Stomach (tissue), 9 donors: Measurements from ENCODE around the gene PKLR. TPM values are rescaled to one million over a fixed set of nuclear protein-coding genes. Genes with fewer than 3 reads are reported as not detected.

ENCODE experiments used
- DNase-seq, 2 donors: peaks; one replicate each; pipeline versions ENCODE4 v3.0.0 to v3.0.0-alpha.2; 2013 to 2019
- H3K27ac ChIP-seq, 5 donors: fragments of 200-600 bp in 4 of 5; sonication (generic) in 4 of 5; one replicate each; pipeline ENCODE4 v1.5.1; 2013 to 2019; ENCODE audit warnings: mild to moderate bottlenecking in 1 of 5, moderate library complexity in 1 of 5
- H3K27me3 ChIP-seq, 3 donors: fragments of 200-600 bp; sonication (generic); one replicate each; pipeline ENCODE4 v1.5.1; 2017 to 2019; ENCODE audit warnings: mixed run types in 1 of 3
- H3K36me3 ChIP-seq, 4 donors: fragments of 200-600 bp; sonication (generic); 1 replicate in 3 of 4; 2 replicates in 1 of 4; pipeline ENCODE4 v1.5.1; 2016 to 2019
- H3K4me1 ChIP-seq, 4 donors: fragments of 200-600 bp; sonication (generic); one replicate each; pipeline ENCODE4 v1.5.1; 2016 to 2019
- H3K4me3 ChIP-seq, 4 donors: fragments of 200-600 bp; sonication (generic) in 3 of 4; one replicate each; pipeline ENCODE4 v1.5.1; 2016 to 2019; ENCODE audit warnings: mild to moderate bottlenecking in 1 of 4
- H3K9me3 ChIP-seq, 4 donors: fragments of 200-600 bp; sonication (generic); one replicate each; pipeline ENCODE4 v1.5.1; 2016 to 2019
- CTCF ChIP-seq, 7 experiments: fragments of 450-650 bp in 4 of 7; fragments of 200-600 bp in 3 of 7; sonication (generic) in 3 of 7; IDR thresholded peaks; one replicate each; pipeline ENCODE4 v1.5.1; 2016 to 2019; ENCODE audit warnings: antibody characterized with exemption in 7 of 7, control low read depth in 2 of 7, mild to moderate bottlenecking in 1 of 7
- EP300 ChIP-seq: sonication (generic); formaldehyde crosslinking; IDR thresholded peaks from one replicate; pipeline ENCODE4 v1.6.1; 2017; ENCODE audit warnings: antibody characterized with exemption
- POLR2A ChIP-seq, 4 donors: fragments of 450-650 bp; IDR thresholded peaks; one replicate each; pipeline ENCODE4 v1.6.1; 2016; ENCODE audit warnings: antibody characterized with exemption in 4 of 4, control low read depth in 2 of 4, mild to moderate bottlenecking in 1 of 4, moderate library complexity in 1 of 4
- POLR2AphosphoS5 ChIP-seq, 3 donors: sonication (generic); formaldehyde crosslinking; IDR thresholded peaks; one replicate each; pipeline ENCODE4 v1.6.1; 2016; ENCODE audit warnings: antibody characterized with exemption in 3 of 3
- WGBS, 5 donors: extraction: QIAGEN DNeasy Blood & Tissue Kit in 3 of 5; methylation state at CpG; one replicate each; pipeline versions ENCODE4 v1.1.5 to v1.1.7; 2013 to 2018; 5-methylcytosine and 5-hydroxymethylcytosine counted together
- intact Hi-C: fragments of 100-400 bp; cut with DNase I; formaldehyde crosslinking; loops from one replicate; pipeline ENCODE4 v1.15.1; 2023; ENCODE audit warnings: low total_unique reads
- polyA plus RNA-seq, 3 donors: library from polyadenylated mRNA; stranded (reverse); fragments of 200-250 nt; gene quantifications; one replicate each; pipeline ENCODE4 v1.2.3, GENCODE V29; 2013
- total RNA-seq, 5 donors: library from RNA; depleted of rRNA; stranded (reverse); fragments of >200 nt; gene quantifications; one replicate each; pipeline versions ENCODE4 v1.1.0 to v1.2.3, GENCODE V29; 2014 to 2016
- donor health status: healthy with polysubstance abuse.
- donor health status: Bipolar disorder and iron deficiency.
- donor health status: healthy.

Gene PKLR
- total and polyA plus RNA-seq, 8 donors: 4.6 TPM; not detected in 7

GRCh38 chr1:155268630-155269029 is 32.6 kb downstream of the PKLR start:
- DNase-seq: no peak
- H3K27me3 ChIP-seq: no peaks in the 10 kb centered on the region
- peaks cover 73 to 82% (median 78%) of the 10 kb centered on the region in 4 donors for H3K36me3 ChIP-seq
- peaks cover 15 to 25% (median 23%) of the 10 kb centered on the region in 4 donors for H3K4me1 ChIP-seq
- H3K27ac ChIP-seq: no peak overlapping the region
- H3K9me3 ChIP-seq: no peaks in the 10 kb centered on the region
- intact Hi-C loops: no loop called here
- no peak for TF ChIP-seq CTCF (IDR thresholded peaks at IDR 0.05)
- no peak for TF ChIP-seq POLR2A (IDR thresholded peaks at IDR 0.05)
- TF ChIP-seq EP300: no peak
- TF ChIP-seq POLR2AphosphoS5 (IDR thresholded peaks at IDR 0.05): no peak
- 87 to 93% (median 92%) methylated on average over 21 of the region's 21 CpGs for WGBS, 5 donors
- no peak overlapping the region for H3K4me3 ChIP-seq

- Histone ChIP-seq H3K4me3 (no peak overlapping the region), H3K27ac (no peak overlapping the region), H3K4me1 (peaks cover 16 to 27% (median 24%) of the 10 kb centered on the region in 4 donors), H3K36me3 (peaks cover 79 to 90% (median 85%) of the 10 kb centered on the region in 4 donors), H3K27me3 (no peaks in the 10 kb centered on the region), H3K9me3 (no peaks in the 10 kb centered on the region)
- intact Hi-C loops: no loop called here
- no peak for DNase-seq
- 89 to 97% (median 95%) methylated on average over 2 of the region's 2 CpGs for WGBS, 5 donors
- TF ChIP-seq POLR2A (IDR thresholded peaks at IDR 0.05): no peak
- TF ChIP-seq POLR2AphosphoS5 (IDR thresholded peaks at IDR 0.05): no peak
- no peak for TF ChIP-seq EP300
- TF ChIP-seq CTCF (IDR thresholded peaks at IDR 0.05): no peak
These were observed 33.9 kb downstream of the PKLR start for GRCh38 chr1:155267373-155267772.

- Histone ChIP-seq H3K27ac (no peak overlapping the region), H3K4me3 (no peak overlapping the region), H3K27me3 (no peaks in the 10 kb centered on the region), H3K4me1 (peaks cover 10 to 22% (median 19%) of the 10 kb centered on the region in 4 donors), H3K9me3 (no peaks in the 10 kb centered on the region), H3K36me3 (peaks cover 79 to 87% (median 84%) of the 10 kb centered on the region in 4 donors)
- DNase-seq: no peak
- 81 to 90% (median 84%) methylated on average over 6 of the region's 6 CpGs for WGBS, 5 donors
- intact Hi-C loops: no loop called here
- TF ChIP-seq EP300 (no peak), CTCF (IDR thresholded peaks at IDR 0.05) (no peak), POLR2AphosphoS5 (IDR thresholded peaks at IDR 0.05) (no peak), POLR2A (IDR thresholded peaks at IDR 0.05) (no peak)
These were observed 34.7 kb downstream of the PKLR start for GRCh38 chr1:155266553-155266952.

- TF ChIP-seq POLR2AphosphoS5 (IDR thresholded peaks at IDR 0.05): no peak
- no peak for TF ChIP-seq POLR2A (IDR thresholded peaks at IDR 0.05)
- TF ChIP-seq CTCF (IDR thresholded peaks at IDR 0.05): no peak
- no peak for TF ChIP-seq EP300
- intact Hi-C loops: no loop called here
- H3K4me1 ChIP-seq: peaks cover 14 to 27% (median 26%) of the 10 kb centered on the region in 4 donors
- no peaks in the 10 kb centered on the region for H3K27me3 ChIP-seq
- DNase-seq: no peak
- peaks cover 57 to 78% (median 75%) of the 10 kb centered on the region in 4 donors for H3K36me3 ChIP-seq
- H3K27ac ChIP-seq: peak overlapping the region in 4 of 5 donors; percentile 84 to 88 (median 87)
- H3K4me3 ChIP-seq: no peak overlapping the region
- H3K9me3 ChIP-seq: no peaks in the 10 kb centered on the region
- 82 to 87% (median 83%) methylated on average over 11 of the region's 11 CpGs for WGBS, 5 donors
These were observed 38.2 kb downstream of the PKLR start for GRCh38 chr1:155263067-155263466.
